NB4 (cell line): ENCODE results near the gene CNGA2.

Experiments
- DNase-seq: peaks from one replicate; pipeline ENCODE4 v3.0.0; 2010; ENCODE audit warnings: low read depth
- H3K4me3 ChIP-seq: one replicate; pipeline ENCODE4 v1.5.1; 2011; ENCODE audit warnings: mild to moderate bottlenecking, low read depth, low read length, moderate library complexity
- CTCF ChIP-seq: IDR thresholded peaks from one replicate; pipeline ENCODE4 v1.5.1; 2012; ENCODE audit warnings: low read depth, low read length
- MAX ChIP-seq: IDR thresholded peaks from 2 replicates; pipeline ENCODE4 v1.6.1; 2011; ENCODE audit warnings: low read depth, low read length
- MYC ChIP-seq: IDR thresholded peaks from 2 replicates; pipeline ENCODE4 v1.6.1; 2011; ENCODE audit warnings: low read depth, low read length
- POLR2A ChIP-seq: IDR thresholded peaks from 2 replicates; pipeline ENCODE4 v1.6.1; 2011; ENCODE audit warnings: mild to moderate bottlenecking; ENCODE audit not compliant: insufficient read length; ENCODE audit errors: extremely low read depth

The CNGA2 gene

GRCh38 chrX:151771726-151772125 lies 37.2 kb downstream of the CNGA2 start:
- no peak overlapping the region for H3K4me3 ChIP-seq
- no peak for DNase-seq
- no peak for TF ChIP-seq CTCF
- TF ChIP-seq MYC = no peak
- no peak for TF ChIP-seq POLR2A
- no peak for TF ChIP-seq MAX

- DNase-seq = no peak
- no peak for TF ChIP-seq MAX
- no peak for TF ChIP-seq MYC
- no peak for TF ChIP-seq CTCF
- no peak for TF ChIP-seq POLR2A
- no peak overlapping the region for H3K4me3 ChIP-seq
These were observed 38.9 kb downstream of the CNGA2 start for GRCh38 chrX:151773434-151773833.

- no peak for TF ChIP-seq MAX
- no peak for TF ChIP-seq MYC
- TF ChIP-seq POLR2A = no peak
- TF ChIP-seq CTCF = no peak
- no peak overlapping the region for H3K4me3 ChIP-seq
- no peak for DNase-seq
These were observed 39.9 kb downstream of the CNGA2 start for GRCh38 chrX:151774421-151774820.

- H3K4me3 ChIP-seq = no peak overlapping the region
- TF ChIP-seq MAX (no peak), MYC (no peak), CTCF (no peak), POLR2A (no peak)
- DNase-seq = no peak
These were observed 41.7 kb downstream of the CNGA2 start for GRCh38 chrX:151776181-151776731.

GRCh38 chrX:151776936-151777335 lies 42.4 kb downstream of the CNGA2 start:
- TF ChIP-seq MAX = no peak
- TF ChIP-seq POLR2A = no peak
- no peak for TF ChIP-seq CTCF
- TF ChIP-seq MYC = no peak

More at GRCh38 chrX:151776936-151777335, 42.4 kb downstream of the CNGA2 start:
- no peak for DNase-seq
- H3K4me3 ChIP-seq = no peak overlapping the region
